ENCODE data around the gene DENND4C.
"Not testable (repeated sequence)": the region's sequence is repeated elsewhere in the genome, so short reads cannot be mapped to it uniquely, and the experiment has no call there.

The DENND4C gene

GRCh38 chr9:19224563-19224962 is 5.9 kb upstream of the DENND4C start:
- DNase-seq (ENCODE audit: low spot score) = no peak

- peak; percentile 68 for DNase-seq (ENCODE audit: low spot score)
Observed at GRCh38 chr9:19229595-19230354, 718 bp upstream of the DENND4C start.

- DNase-seq (ENCODE audit: low spot score) = no peak
Observed at GRCh38 chr9:19231126-19231903, 822 bp downstream of the DENND4C start.

- no peak for DNase-seq (ENCODE audit: low spot score)
Observed at GRCh38 chr9:19231904-19232822, 1.7 kb downstream of the DENND4C start.

GRCh38 chr9:19232823-19233194 is 2.3 kb downstream of the DENND4C start:
- no peak for DNase-seq (ENCODE audit: low spot score)

- DNase-seq (ENCODE audit: low spot score) = no peak
Observed at GRCh38 chr9:19233344-19233743, 2.9 kb downstream of the DENND4C start.

GRCh38 chr9:19239955-19240354 is 9.5 kb downstream of the DENND4C start:
- no peak for DNase-seq (ENCODE audit: low spot score)

GRCh38 chr9:19241728-19242127 is 11.2 kb downstream of the DENND4C start:
- DNase-seq (ENCODE audit: low spot score) = no peak

GRCh38 chr9:19243366-19244033 is 13.0 kb downstream of the DENND4C start:
- no peak for DNase-seq (ENCODE audit: low spot score)

GRCh38 chr9:19246891-19247290 is 16.4 kb downstream of the DENND4C start:
- no peak for DNase-seq (ENCODE audit: low spot score)

- DNase-seq (ENCODE audit: low spot score) = no peak
Observed at GRCh38 chr9:19247420-19247819, 16.9 kb downstream of the DENND4C start.

- not testable (repeated sequence) for DNase-seq (ENCODE audit: low spot score)
Observed at GRCh38 chr9:19250346-19250745, 19.9 kb downstream of the DENND4C start.

GRCh38 chr9:19251203-19251602 is 20.7 kb downstream of the DENND4C start:
- DNase-seq (ENCODE audit: low spot score) = not testable (repeated sequence)

GRCh38 chr9:19251622-19252021 is 21.1 kb downstream of the DENND4C start:
- DNase-seq (ENCODE audit: low spot score) = not testable (repeated sequence)

GRCh38 chr9:19252174-19252884 is 21.8 kb downstream of the DENND4C start:
- no peak for DNase-seq (ENCODE audit: low spot score)

GRCh38 chr9:19252885-19253219 is 22.4 kb downstream of the DENND4C start:
- no peak for DNase-seq (ENCODE audit: low spot score)

- no peak for DNase-seq (ENCODE audit: low spot score)
Observed at GRCh38 chr9:19255112-19255511, 24.6 kb downstream of the DENND4C start.

- DNase-seq (ENCODE audit: low spot score) = no peak
Observed at GRCh38 chr9:19255821-19256220, 25.3 kb downstream of the DENND4C start.

GRCh38 chr9:19259665-19260255 is 29.3 kb downstream of the DENND4C start:
- DNase-seq (ENCODE audit: low spot score) = not testable (repeated sequence)

GRCh38 chr9:19265602-19266001 is 35.1 kb downstream of the DENND4C start:
- DNase-seq (ENCODE audit: low spot score) = not testable (repeated sequence)

Measured in D341Med (cell line).